H1 (cell line): ENCODE measurements around the gene COL21A1. TPM values are rescaled to one million over a fixed set of nuclear protein-coding genes. Genes with fewer than 3 reads are reported as not detected.

Experiments used
- CTCF ChIA-PET: fragments of 300-600 bp; sonication (Branson Sonifier 250); formaldehyde crosslinking; loops from one replicate; lab custom pipeline; 2021; ENCODE audit not compliant: partially characterized antibody; lab: Charles Lee
- POLR2A ChIA-PET: fragments of 300-600 bp; sonication (Branson Sonifier 250); formaldehyde crosslinking; loops from one replicate; lab custom pipeline; 2021; ENCODE audit warnings: inconsistent platforms; ENCODE audit not compliant: partially characterized antibody; lab: Charles Lee
- DNase-seq, 2 experiments: peaks; one replicate each; pipeline versions ENCODE4 v3.0.0 to v3.0.0-alpha.2; 2010 to 2022; ENCODE audit warnings: low spot score in 2 of 2, low read depth in 1 of 2, mixed read lengths in 1 of 2
- FAIRE-seq: peaks from 2 replicates; lab custom pipeline; 2011; peaks lifted over from hg19 to GRCh38; lab: Jason Lieb, UNC
- H2AFZ ChIP-seq: 2 replicates; pipeline ENCODE4 v1.8.1; 2012; ENCODE audit warnings: low read length, inconsistent platforms
- H2AK5ac ChIP-seq: 2 replicates; pipeline ENCODE4 v1.6.1; 2013; ENCODE audit warnings: low read depth, low read length
- H2BK120ac ChIP-seq: replicated peaks from 2 replicates; pipeline ENCODE3; 2013; ENCODE audit warnings: low read depth, low read length, inconsistent platforms
- H2BK12ac ChIP-seq: 2 replicates; pipeline ENCODE4 v1.6.1; 2013; ENCODE audit warnings: low read depth, low read length
- H2BK15ac ChIP-seq: 2 replicates; pipeline ENCODE4 v1.6.1; 2013; ENCODE audit warnings: low read length
- H2BK20ac ChIP-seq: 2 replicates; pipeline ENCODE4 v1.6.1; 2013; ENCODE audit warnings: low read length
- H2BK5ac ChIP-seq: 2 replicates; pipeline ENCODE4 v1.6.1; 2013; ENCODE audit warnings: low read depth, low read length
- H3K14ac ChIP-seq: 2 replicates; pipeline ENCODE4 v1.6.1; 2013; ENCODE audit warnings: inconsistent platforms; ENCODE audit not compliant: insufficient read length
- H3K18ac ChIP-seq: 2 replicates; pipeline ENCODE4 v1.6.1; 2013; ENCODE audit warnings: low read length; ENCODE audit errors: extremely low read depth
- H3K23ac ChIP-seq: 2 replicates; pipeline ENCODE4 v1.6.1; 2013; ENCODE audit warnings: inconsistent platforms; ENCODE audit not compliant: insufficient read length
- H3K23me2 ChIP-seq: 2 replicates; pipeline ENCODE4 v1.6.1; 2013; ENCODE audit warnings: low read depth, low read length
- H3K27ac ChIP-seq: 2 replicates; pipeline ENCODE4 v1.6.1; 2011; ENCODE audit warnings: low read depth, low read length, inconsistent platforms
- H3K27me3 ChIP-seq, 4 experiments: replicated peaks in 1 of 4; 1 replicate in 1 of 4; 2 replicates in 3 of 4; pipeline versions ENCODE4 v1.6.1 to v1.8.1; 2011 to 2013; ENCODE audit warnings: low read length in 3 of 4, mild to moderate bottlenecking in 3 of 4, inconsistent platforms in 2 of 4, mixed read lengths in 2 of 4, moderate library complexity in 1 of 4; ENCODE audit not compliant: control insufficient read depth in 3 of 4, insufficient read depth in 3 of 4; ENCODE audit errors: extremely low read depth in 1 of 4
- H3K36me3 ChIP-seq, 4 experiments: 2 replicates each; pipeline versions ENCODE4 v1.6.1 to v1.8.1; 2011 to 2013; ENCODE audit warnings: mild to moderate bottlenecking in 4 of 4, low read length in 3 of 4, moderate library complexity in 2 of 4, control low read depth in 1 of 4, inconsistent platforms in 1 of 4; ENCODE audit not compliant: insufficient read depth in 4 of 4, control insufficient read depth in 2 of 4
- H3K4ac ChIP-seq: replicated peaks from 2 replicates; pipeline ENCODE3; 2013; ENCODE audit warnings: low read length, low read depth, mixed read lengths, inconsistent platforms; ENCODE audit not compliant: insufficient read length
- H3K4me1 ChIP-seq, 4 experiments: replicated peaks in 1 of 4; 1 replicate in 1 of 4; 2 replicates in 3 of 4; pipeline versions ENCODE4 v1.6.1 to v1.8.1; 2011 to 2013; ENCODE audit warnings: low read length in 3 of 4, inconsistent platforms in 2 of 4, mixed read lengths in 1 of 4; ENCODE audit not compliant: insufficient read depth in 4 of 4, control insufficient read depth in 3 of 4
- H3K4me2 ChIP-seq, 2 experiments: 2 replicates each; pipeline versions ENCODE4 v1.6.1 to v1.8.1; 2011 to 2013; ENCODE audit warnings: low read depth in 2 of 2, low read length in 2 of 2, control low read depth in 1 of 2, inconsistent platforms in 1 of 2, mild to moderate bottlenecking in 1 of 2; ENCODE audit not compliant: insufficient read depth in 1 of 2
- H3K4me3 ChIP-seq, 4 experiments: fragments of 200-600, 300-600 bp in 1 of 4; sonication (generic), shearing (Covaris generic), sonication (Bioruptor Twin) in 1 of 4; 2 replicates each; pipeline versions ENCODE4 v1.5.1 to v1.8.1; 2011 to 2016; ENCODE audit warnings: low read length in 4 of 4, low read depth in 3 of 4, control low read depth in 2 of 4, inconsistent platforms in 2 of 4, mild to moderate bottlenecking in 2 of 4, mixed read lengths in 1 of 4, moderate library complexity in 1 of 4; ENCODE audit not compliant: insufficient read depth in 2 of 4; ENCODE audit errors: extremely low read depth in 1 of 4
- H3K56ac ChIP-seq: replicated peaks from 2 replicates; pipeline ENCODE3; 2013; ENCODE audit warnings: low read depth, mild to moderate bottlenecking, mixed read lengths, low read length, inconsistent platforms; ENCODE audit not compliant: insufficient read length
- H3K79me1 ChIP-seq: 2 replicates; pipeline ENCODE4 v1.6.1; 2013; ENCODE audit warnings: low read depth, low read length, control low read depth
- H3K79me2 ChIP-seq, 2 experiments: 2 replicates each; pipeline versions ENCODE4 v1.6.1 to v1.8.1; 2012 to 2013; ENCODE audit warnings: low read length in 2 of 2, mild to moderate bottlenecking in 2 of 2, inconsistent platforms in 1 of 2; ENCODE audit not compliant: insufficient read depth in 2 of 2, control insufficient read depth in 1 of 2
- H3K9ac ChIP-seq, 4 experiments: replicated peaks in 1 of 4; 1 replicate in 1 of 4; 2 replicates in 3 of 4; pipeline versions ENCODE4 v1.6.1 to v1.8.1; 2011 to 2013; ENCODE audit warnings: low read depth in 3 of 4, low read length in 3 of 4, control low read depth in 2 of 4, mild to moderate bottlenecking in 2 of 4, moderate library complexity in 2 of 4, inconsistent platforms in 1 of 4; ENCODE audit errors: extremely low read depth in 1 of 4
- H3K9me3 ChIP-seq, 2 experiments: 2 replicates each; pipeline versions ENCODE4 v1.6.1 to v1.8.1; 2012 to 2013; ENCODE audit warnings: mild to moderate bottlenecking in 2 of 2, moderate library complexity in 2 of 2, control low read depth in 1 of 2, inconsistent platforms in 1 of 2, low read depth in 1 of 2, low read length in 1 of 2, mixed read lengths in 1 of 2; ENCODE audit not compliant: insufficient read depth in 2 of 2
- H4K20me1 ChIP-seq, 2 experiments: replicated peaks in 1 of 2; 2 replicates each; pipeline versions ENCODE3 to v1.8.1; 2011 to 2013; ENCODE audit warnings: inconsistent platforms in 2 of 2, low read length in 2 of 2, mild to moderate bottlenecking in 1 of 2; ENCODE audit not compliant: insufficient read depth in 2 of 2, control insufficient read depth in 1 of 2
- H4K5ac ChIP-seq: 2 replicates; pipeline ENCODE4 v1.6.1; 2013; ENCODE audit warnings: low read length, low read depth, mixed read lengths, inconsistent platforms; ENCODE audit not compliant: insufficient read length
- H4K8ac ChIP-seq: 2 replicates; pipeline ENCODE4 v1.8.0; 2013; ENCODE audit warnings: mild to moderate bottlenecking, moderate library complexity, low read length, inconsistent platforms; ENCODE audit not compliant: insufficient read depth; ENCODE audit errors: extremely low read depth
- H4K91ac ChIP-seq: replicated peaks from 2 replicates; pipeline ENCODE3; 2013; ENCODE audit warnings: low read length, mixed read lengths, inconsistent platforms; ENCODE audit not compliant: insufficient read length
- CHD1 ChIP-seq: IDR thresholded peaks from 2 replicates; pipeline ENCODE4 v1.6.1; 2012; ENCODE audit warnings: low read depth, low read length, improper control_type of control experiment
- EP300 ChIP-seq, 2 experiments: IDR thresholded peaks; 1 replicate in 1 of 2; 2 replicates in 1 of 2; pipeline ENCODE4 v1.6.1; 2011 to 2012; ENCODE audit warnings: low read depth in 2 of 2, low read length in 2 of 2, mild to moderate bottlenecking in 2 of 2, borderline replicate concordance in 1 of 2, inconsistent platforms in 1 of 2, moderate library complexity in 1 of 2
- EZH2 ChIP-seq: fragments of 200-600 bp; sonication (generic); IDR thresholded peaks from 2 replicates; pipeline ENCODE4 v1.7.1; 2012; ENCODE audit warnings: low read depth, mild to moderate bottlenecking, moderate library complexity, low read length, inconsistent platforms; ENCODE audit not compliant: severe bottlenecking
- JUN ChIP-seq: IDR thresholded peaks from 2 replicates; pipeline ENCODE4 v1.6.1; 2011; ENCODE audit warnings: low read depth, mild to moderate bottlenecking, improper control_type of control experiment, low read length
- JUND ChIP-seq: IDR thresholded peaks from 2 replicates; pipeline ENCODE4 v1.6.1; 2011; ENCODE audit warnings: mild to moderate bottlenecking, improper control_type of control experiment, low read length
- MAFK ChIP-seq: IDR thresholded peaks from 2 replicates; pipeline ENCODE4 v1.6.1; 2012; ENCODE audit warnings: low read depth, mild to moderate bottlenecking, improper control_type of control experiment, low read length
- NRF1 ChIP-seq: IDR thresholded peaks from 2 replicates; pipeline ENCODE4 v1.6.1; 2011; ENCODE audit warnings: mild to moderate bottlenecking, low read depth, low read length, improper control_type of control experiment
- RFX5 ChIP-seq: IDR thresholded peaks from 2 replicates; pipeline ENCODE4 v1.6.1; 2011; ENCODE audit warnings: low read depth, low read length, improper control_type of control experiment, borderline replicate concordance
- RNF2 ChIP-seq: fragments of 200-900, 300-1000 bp; sonication (generic); IDR thresholded peaks from 2 replicates; pipeline ENCODE4 v1.7.1; 2016; ENCODE audit warnings: borderline replicate concordance, low read depth, mild to moderate bottlenecking, antibody characterized with exemption, low read length; ENCODE audit not compliant: poor library complexity, severe bottlenecking; ENCODE audit errors: missing control alignments
- SIX5 ChIP-seq: IDR thresholded peaks from 2 replicates; pipeline ENCODE4 v1.6.1; 2011; ENCODE audit warnings: mild to moderate bottlenecking, low read depth, low read length
- SP1 ChIP-seq: IDR thresholded peaks from 2 replicates; pipeline ENCODE4 v1.6.1; 2011; ENCODE audit warnings: low read depth, low read length
- SRF ChIP-seq: IDR thresholded peaks from 2 replicates; pipeline ENCODE4 v1.6.1; 2011; ENCODE audit warnings: mild to moderate bottlenecking, low read depth, low read length, moderate library complexity
- TAF1 ChIP-seq: IDR thresholded peaks from 2 replicates; pipeline ENCODE4 v1.6.1; 2011; ENCODE audit warnings: mild to moderate bottlenecking, low read depth, low read length
- TCF12 ChIP-seq: IDR thresholded peaks from 2 replicates; pipeline ENCODE4 v1.6.1; 2011; ENCODE audit warnings: low read depth, mild to moderate bottlenecking, low read length
- WGBS, 2 experiments: shearing (Covaris generic) in 1 of 2; methylation state at CpG; one replicate each; pipeline versions ENCODE4 v1.1.6 to v1.1.7; 2013 to 2015; ENCODE audit warnings: low lambda C conversion rate in 2 of 2, mixed read lengths in 2 of 2, inconsistent platforms in 1 of 2, low coverage in 1 of 2, missing lambda C conversion rate in 1 of 2; ENCODE audit not compliant: insufficient replicate concordance in 2 of 2, insufficient coverage in 1 of 2, insufficient read length in 1 of 2; ENCODE audit errors: extremely low coverage in 1 of 2, missing lambda C conversion rate in 1 of 2; 5-methylcytosine and 5-hydroxymethylcytosine counted together
- polyA plus RNA-seq, 7 experiments: library from polyadenylated mRNA; depleted of rRNA in 3 of 7; stranded (reverse) in 5 of 7; unstranded in 2 of 7; fragments of >200 nt in 5 of 7; fragments of 200-250 nt in 2 of 7; gene quantifications; 1 replicate in 5 of 7; 2 replicates in 1 of 7; 4 replicates in 1 of 7; pipeline versions ENCODE4 v1.2.1 to v1.2.3, GENCODE V29; 2011 to 2013; ENCODE audit warnings: missing spikeins in 2 of 7, mixed read lengths in 2 of 7
- total RNA-seq: library from RNA; stranded (reverse); fragmentation: NEBNext Ultra II Directional; extraction: Animal tissue kit (Norgen Biotek cat#: 25700); gene quantifications from 2 replicates; pipeline ENCODE4 v1.2.1, GENCODE V29; 2021

COL21A1 gene
- total and polyA plus RNA-seq, 2 of the 8 experiments (the other 6 are each of a cell fraction or from before 2014, with no cell fraction given) = 1.6 to 3.4 TPM

GRCh38 chr6:56155634-56156141, 91.7 kb downstream of the COL21A1 start:
- Histone ChIP-seq H2BK120ac (no peak overlapping the region), H4K8ac (no peak overlapping the region), H2BK12ac (no peak overlapping the region), H3K18ac (no peak overlapping the region), H3K23me2 (no peaks in the 10 kb centered on the region), H3K9me3 (0 out of 4 replicates have a peak, but pooled peaks cover 0 to 9% of the 10 kb centered on the region in 2 experiments), H3K23ac (no peak overlapping the region), H3K4me2 (no peak overlapping the region), H3K9ac (no peak overlapping the region), H2BK5ac (no peak overlapping the region), H3K4me1 (no peaks in the 10 kb centered on the region), H3K79me2 (no peaks in the 10 kb centered on the region), H3K79me1 (no peaks in the 10 kb centered on the region), H2AFZ (no peak overlapping the region), H3K4ac (no peak overlapping the region), H3K36me3 (no peaks in the 10 kb centered on the region; a peak in 1 of 8 replicates), H3K27ac (no peak overlapping the region), H4K20me1 (no peaks in the 10 kb centered on the region), H4K5ac (no peak overlapping the region), H3K14ac (no peak overlapping the region), H3K4me3 (no peak overlapping the region), H2BK15ac (no peak overlapping the region), H3K56ac (no peak overlapping the region), H4K91ac (no peak overlapping the region), H3K27me3 (no peaks in the 10 kb centered on the region), H2BK20ac (no peak overlapping the region), H2AK5ac (no peak overlapping the region)
- ChIA-PET POLR2A (no interaction called here), CTCF (interaction anchor here (0.7 kb wide), 1 partner anchor 137 kb away, joined by 4 read pairs; no protein-coding TSS in a partner anchor)
- FAIRE-seq = no peak
- WGBS, 2 experiments = 86% methylated on average over 4 of the region's 4 CpGs; no CpG with 5 or more reads in 1 of the 2 experiments
- no peak for DNase-seq
- TF ChIP-seq NRF1 = no peak
- no peak for TF ChIP-seq RFX5
- TF ChIP-seq SIX5 = no peak
- no peak for TF ChIP-seq JUN
- TF ChIP-seq JUND = no peak
- TF ChIP-seq RNF2 = no peak
- no peak for TF ChIP-seq SP1
- TF ChIP-seq TCF12 = no peak
- no peak for TF ChIP-seq SRF
- TF ChIP-seq EP300 (IDR thresholded peaks at IDR 0.05; ENCODE audit: borderline replicate concordance in 1 of 2, low read depth in 2 of 2, low read length in 2 of 2) = no peak
- no peak for TF ChIP-seq EZH2
- no peak for TF ChIP-seq TAF1
- TF ChIP-seq MAFK = no peak
- TF ChIP-seq CHD1 = no peak
